HG02610 (cell line): ENCODE data around the gene OTOF.

Source experiments
- ATAC-seq: cut with Tn5 transposase; IDR thresholded peaks from one replicate; pipeline ENCODE4 v1.9.1; 2021; ENCODE audit warnings: mild to moderate bottlenecking, moderate library complexity; ENCODE audit not compliant: unreplicated experiment

Gene OTOF

DNA sequence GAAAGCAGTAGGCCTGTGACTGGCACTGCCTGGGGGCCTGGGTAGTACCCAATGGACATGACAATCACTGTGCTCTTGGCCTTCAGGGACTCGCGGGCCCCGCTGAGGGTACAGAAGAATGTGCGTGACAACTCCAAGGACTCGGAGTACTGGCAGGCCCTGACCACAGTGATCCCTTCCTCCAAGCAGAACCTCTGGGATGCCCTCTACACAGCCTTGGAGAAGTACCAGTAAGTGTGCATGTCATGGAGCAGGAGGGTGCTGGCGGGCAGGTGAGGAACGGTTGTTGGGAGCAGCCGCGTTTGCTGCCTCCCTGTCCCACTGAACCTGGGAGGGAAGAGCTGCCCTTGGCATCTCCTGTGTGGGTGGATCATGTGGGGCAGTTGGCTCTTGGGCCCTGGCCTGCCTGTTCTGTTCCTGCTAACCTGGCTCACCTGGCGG is 23.3 kb downstream of the OTOF start:
- no peak for ATAC-seq

DNA sequence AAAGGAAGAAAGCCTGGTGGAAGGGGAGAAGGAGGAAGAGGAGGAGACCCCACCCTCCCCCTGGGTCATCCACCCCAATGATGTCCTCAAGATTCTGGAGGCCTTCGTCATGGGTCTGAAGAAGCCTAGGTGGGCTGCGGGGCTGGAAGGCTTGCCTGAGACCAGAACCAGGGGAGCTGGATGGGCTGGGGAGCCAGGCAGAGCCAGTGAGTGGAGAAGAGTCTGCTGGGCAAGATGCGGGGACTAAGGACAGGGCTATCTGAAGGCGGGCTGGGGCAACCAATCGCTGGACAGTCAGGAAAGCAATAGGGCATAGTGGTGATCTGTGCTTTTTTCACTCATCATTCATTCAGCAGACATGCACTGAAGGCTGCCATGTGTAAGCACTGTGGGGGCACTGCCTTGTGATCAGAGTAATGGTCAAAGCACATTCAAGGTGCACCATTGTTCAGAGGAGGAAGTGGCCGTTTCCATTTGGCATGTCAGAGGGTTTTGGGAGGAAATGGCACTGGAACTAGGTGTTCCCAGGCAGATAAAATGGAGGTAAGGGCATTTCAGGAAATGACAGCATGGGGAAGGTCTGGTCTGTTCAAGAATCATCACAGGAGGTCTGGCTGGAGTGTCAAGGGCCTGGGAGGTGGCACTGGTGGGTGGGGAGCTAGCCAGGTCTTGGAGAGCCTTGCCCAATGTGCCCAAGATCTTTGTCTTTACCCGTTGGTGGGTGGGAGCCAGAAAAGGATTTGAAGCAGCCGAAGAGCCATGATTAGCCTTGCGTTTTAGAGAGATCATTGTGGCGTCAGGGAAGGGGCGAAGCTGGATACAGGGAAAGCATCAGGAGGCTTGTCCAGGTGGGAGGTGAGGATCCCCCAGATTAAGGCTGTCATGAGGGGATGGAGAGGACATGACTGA is 24.2 kb downstream of the OTOF start:
- no peak for ATAC-seq

DNA sequence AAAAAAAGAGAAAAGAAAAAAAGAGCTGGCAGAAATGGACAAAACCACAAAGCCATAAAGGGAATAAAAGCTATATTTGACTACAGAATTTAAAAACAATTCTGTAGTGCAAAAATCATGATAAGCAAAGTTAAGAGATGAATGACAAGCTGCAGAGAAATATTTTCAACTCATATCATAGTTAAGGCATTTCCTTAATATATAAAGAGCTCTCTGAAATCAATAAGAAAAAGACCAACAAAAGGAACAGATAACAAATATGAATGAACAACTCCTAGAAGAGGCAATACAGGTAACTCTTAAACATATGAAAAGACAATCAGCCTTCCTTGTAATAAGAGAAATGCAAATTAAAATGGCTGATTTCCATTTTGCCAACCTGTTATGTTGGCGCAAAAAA is 26.2 kb downstream of the OTOF start:
- ATAC-seq: no peak

DNA sequence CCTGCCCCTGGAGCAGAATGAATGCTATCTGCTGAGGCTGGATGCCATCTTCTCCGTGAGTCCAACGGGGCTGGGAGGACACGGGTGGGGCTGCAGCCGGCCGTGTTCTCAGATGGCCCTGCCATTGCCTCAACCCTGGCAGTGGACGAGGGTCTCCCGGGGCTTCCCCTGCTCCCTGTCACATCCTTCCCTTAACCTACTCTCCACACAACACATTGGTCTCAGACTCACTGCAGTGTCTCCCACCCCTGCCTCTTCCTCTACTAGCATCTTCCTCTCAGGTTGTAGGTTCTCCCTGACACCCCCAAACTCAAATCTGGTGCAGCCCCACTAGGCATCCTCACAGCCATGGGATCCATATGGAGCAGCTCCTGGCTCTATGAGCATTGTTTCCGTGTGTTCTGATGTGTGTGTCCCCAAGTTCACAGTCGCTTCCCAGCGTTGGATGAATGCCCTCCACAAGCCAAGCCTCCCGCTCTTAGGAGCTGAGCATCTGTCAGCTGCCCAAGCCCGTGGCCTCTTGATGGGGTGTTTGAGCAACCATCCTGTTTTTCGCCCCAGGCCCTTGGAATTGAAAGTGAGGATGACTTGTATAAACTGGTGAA is 27.8 kb downstream of the OTOF start:
- no peak for ATAC-seq

DNA sequence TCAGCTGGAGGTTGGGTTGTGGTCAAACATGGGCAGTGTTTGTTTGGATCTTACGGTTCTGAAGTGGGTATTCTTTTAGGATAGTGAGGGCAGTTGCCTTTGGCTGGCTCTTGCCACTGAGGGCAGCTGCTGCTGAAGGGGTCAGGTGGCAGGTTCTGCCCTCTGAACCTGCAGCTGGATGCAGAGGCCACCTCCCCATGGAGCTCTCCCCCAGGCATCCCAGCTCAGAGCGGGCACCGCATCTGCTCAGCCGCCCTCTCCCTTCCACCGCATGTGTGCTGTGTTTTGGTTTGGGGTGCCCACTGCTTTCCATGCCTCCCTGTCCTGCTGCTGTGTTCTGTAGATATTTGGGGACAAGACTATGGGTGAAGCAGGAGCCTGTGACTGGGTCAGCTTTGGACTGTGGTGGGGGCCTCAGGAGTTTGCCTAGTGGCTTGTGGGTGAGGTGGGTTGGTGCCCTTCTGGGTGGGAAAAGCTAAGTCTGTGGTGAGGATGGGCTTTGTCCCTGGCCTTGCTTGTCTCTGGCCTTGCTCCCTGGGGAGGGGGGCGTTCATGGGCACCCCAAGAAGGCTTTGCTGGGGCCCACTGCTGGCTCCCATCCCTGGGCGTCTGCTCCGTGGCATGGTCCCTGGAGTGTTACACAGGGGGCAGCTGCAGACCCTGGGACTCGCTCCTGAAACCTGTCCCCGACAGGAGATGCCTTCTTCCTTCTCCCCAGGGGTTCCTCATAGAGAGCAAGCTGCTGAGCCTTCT is 28.5 kb downstream of the OTOF start:
- ATAC-seq: no peak

DNA sequence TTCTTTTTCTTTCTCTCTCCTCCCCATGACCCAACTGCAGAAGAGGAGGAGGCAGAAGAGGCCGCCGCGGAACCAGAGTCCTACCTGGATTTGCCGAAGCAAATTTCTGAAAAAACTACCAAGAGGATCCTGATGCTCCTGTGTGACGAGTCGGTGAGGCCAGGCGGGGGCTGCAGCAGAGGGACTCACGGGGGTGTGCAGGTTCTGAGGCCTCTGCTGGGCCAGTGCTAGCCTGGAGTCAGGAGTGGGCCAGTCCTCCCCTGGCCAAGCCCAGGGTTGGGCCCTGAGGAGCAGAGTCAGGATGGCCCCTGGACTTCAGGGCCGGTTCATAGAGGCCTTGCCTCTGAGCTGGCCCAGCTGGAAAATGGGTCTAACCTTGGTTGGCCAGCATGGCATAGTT is 29.3 kb downstream of the OTOF start:
- ATAC-seq: no peak

DNA sequence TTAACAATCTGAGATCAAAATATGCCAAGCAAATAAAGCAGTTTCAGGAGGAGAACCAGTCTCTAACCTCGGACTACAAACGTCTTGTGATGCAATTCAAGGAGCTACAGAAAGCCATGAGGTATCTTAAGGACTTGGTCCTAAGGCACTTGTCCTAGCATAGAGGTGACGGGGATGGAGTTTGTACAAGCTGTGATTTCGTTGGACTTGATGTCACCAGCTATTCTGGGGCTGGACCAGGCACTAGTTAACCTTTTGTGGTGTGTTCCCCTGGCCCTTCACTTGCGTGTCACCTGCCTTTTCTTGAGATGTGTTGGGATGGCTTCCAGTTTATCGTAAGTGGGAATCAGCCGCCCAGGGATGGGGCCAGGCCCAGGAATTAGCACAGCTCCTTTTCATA is 33.7 kb downstream of the OTOF start:
- ATAC-seq: no peak

DNA sequence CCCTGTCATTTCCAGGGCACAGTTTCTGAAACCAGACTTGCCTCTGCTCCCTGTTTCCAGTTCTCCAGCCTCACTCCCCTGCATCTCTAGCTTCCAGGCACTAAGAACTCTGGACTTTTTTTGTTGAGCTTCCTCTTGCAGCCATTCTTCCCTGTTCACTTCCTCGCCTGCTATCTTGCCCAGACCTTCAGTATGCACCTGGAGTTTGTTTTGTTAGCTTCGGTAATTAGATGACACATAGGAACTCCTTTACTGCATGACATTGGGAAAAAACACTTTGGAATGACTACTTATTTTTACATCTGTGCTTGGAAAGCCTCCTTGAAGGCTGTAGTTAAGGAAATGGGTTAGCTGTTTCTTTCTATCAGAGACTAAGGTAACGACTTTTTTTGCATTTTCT is 35.2 kb downstream of the OTOF start:
- no peak for ATAC-seq

DNA sequence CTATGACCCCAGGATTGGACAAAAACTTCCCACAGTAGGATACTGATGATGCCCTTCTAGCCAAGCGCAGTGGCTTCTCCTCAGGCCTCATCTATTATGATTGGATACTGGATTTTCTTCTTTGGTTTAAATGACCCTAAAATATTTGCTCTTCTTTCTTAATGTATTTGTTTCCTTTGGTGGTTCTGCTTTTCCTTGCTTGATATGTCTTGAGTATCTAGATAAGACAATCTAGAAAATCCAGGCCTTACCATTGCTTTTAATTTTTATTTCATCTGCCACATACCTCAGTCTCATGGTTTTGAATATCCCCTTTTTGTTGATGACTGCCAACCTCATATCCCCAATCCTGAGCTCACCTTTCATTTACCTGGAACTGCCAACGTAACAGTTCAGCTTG is 35.6 kb downstream of the OTOF start:
- ATAC-seq: no peak

DNA sequence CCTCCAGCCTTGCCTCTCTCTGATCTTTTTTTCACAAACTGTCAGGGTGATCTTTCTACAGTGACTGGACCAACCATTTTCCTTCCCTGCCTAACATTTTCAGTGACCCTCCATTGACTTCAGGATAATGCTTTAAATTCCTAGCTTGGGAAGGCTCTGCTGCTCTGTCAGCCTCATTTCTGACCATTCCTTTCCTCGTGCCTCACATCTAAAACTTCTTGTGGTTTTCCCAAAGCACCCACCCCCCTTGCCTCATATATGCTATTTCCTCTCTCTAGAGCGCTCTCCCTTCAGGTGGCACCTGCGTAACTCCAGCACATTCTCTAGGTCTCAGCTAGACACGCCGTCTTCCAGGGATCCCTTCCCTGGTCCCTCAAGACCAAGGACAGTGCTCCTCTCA is 39.0 kb downstream of the OTOF start:
- ATAC-seq: no peak

DNA sequence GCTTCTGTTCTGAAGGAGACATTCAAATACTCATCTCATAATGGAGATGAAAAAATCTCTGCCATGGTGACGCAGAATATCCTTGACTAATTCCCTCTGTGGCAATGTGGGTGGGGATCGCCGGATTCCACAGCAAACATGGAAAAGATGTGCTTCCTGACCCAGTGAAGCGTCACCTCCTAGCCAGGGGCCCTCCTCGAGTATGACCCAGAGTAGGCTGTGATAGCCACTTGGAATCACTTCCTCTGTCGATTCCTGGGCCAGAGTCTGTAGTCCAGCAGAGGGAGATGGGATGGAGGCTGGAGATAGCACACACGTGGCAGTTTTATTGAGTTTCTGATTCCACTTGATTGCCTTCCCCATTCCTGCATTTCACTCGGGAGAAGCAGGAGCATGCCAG is 39.4 kb downstream of the OTOF start:
- no peak for ATAC-seq

DNA sequence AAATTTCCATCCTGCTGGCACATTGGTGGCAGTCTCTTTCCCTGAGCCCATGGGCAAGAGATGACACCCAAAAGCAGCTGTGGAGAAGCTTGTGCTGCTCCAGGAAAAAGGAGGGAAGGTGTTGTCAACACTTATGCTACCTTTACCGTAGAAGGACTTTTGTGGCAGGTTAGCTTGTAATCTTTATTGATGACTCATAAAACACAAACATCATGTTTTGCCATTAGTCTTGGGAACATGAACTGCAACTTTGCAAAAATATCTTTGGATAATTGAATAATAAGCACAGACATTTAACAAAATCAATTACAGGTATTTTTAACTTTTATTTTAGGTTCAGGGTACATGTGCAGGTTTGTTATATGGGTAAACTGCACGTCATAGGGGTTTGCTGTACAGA is 42.8 kb downstream of the OTOF start:
- no peak for ATAC-seq

DNA sequence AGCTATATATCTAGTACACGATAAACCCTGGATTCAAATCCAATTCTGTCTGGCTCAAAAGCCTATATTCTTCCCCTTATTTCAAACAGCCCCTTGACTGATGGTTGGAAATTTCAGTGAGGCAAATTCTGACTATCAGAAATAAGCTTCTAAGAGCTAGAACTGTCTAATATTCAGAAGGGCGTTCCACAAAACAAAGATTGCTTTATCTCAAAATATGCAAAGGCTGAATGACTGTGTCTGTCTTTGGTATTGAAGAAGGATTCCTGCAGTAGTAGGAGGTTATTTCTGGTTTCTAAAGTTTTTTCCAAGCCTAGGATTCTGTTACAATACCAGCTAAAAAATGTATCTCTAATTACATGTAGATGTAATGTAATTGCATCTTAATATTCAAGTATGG is 45.1 kb downstream of the OTOF start:
- ATAC-seq: no peak

DNA sequence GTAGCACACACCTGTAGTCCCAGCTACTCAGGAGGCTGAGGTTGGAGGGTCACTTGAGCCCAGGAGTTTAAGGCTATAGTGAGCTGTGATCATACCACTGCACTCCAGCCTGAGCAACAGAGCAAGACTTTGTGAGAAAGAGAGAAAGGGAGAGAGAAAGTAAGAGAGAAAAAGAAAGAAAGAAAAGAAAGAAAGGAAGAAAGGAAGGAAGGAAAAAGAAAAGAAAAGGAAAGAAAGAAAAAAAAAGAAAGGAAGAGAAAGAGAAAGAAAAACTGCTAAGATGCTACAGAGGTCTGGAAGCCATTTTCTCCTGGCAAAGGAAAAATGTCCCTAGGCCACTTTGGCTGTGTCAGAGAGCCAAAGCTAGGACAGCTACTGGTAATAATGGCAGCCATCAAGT is 45.6 kb downstream of the OTOF start:
- no peak for ATAC-seq

DNA sequence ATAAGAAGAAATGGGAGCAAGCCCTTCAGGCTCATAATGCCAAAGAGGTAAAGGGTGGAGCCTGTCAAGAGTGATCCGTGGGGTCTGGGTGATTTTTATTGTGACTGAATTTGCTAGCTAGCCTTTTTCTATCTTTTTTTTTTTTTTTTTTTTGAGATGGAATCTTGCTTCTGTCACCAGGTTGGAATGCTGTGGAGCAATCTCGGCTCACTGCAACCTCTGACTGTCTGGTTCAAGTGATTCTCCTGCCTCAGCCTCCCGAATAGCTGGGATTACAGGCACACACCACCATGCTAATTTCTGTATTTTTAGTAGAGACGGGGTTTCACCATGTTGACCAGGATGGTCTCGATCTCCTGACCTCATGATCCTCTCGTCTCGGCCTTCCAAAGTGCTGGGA is 47.1 kb downstream of the OTOF start:
- no peak for ATAC-seq

DNA sequence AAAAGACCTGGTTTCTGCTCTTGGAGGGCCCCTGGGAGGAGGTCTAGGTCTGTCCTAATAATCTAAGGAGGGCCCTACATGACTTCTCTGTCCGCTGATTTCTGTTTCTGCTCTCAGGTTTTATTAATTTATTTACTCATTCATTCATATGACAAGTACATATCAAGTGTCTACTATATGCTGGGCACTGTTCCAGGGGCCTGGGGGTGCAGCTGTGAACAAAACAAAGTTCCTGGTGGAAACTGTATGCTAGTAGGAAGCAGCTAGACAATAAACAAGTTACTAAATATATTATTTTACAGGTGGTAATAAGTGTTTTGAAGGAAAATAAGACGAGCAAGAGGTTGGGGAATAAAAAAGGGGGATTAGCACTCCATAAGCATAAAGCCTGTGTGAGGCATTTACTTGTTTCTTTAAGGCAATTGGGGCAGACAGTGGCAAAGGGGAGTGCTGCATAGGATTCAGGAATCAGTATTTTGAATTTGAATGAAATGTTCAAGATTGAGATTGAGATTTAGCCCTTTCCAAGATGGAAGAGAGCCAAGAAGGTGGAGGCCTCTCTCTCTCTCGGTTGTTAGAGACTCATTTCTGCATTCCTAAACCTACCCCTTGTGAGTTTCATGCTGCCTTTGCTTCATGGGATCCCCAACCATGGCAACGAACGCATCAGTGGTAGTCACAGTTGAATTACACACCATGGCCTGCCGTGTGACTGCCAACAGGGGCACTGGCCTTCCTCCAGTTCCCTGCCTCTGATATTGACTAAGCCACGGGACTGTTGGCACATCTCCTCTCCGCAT is 47.9 kb downstream of the OTOF start:
- no peak for ATAC-seq

DNA sequence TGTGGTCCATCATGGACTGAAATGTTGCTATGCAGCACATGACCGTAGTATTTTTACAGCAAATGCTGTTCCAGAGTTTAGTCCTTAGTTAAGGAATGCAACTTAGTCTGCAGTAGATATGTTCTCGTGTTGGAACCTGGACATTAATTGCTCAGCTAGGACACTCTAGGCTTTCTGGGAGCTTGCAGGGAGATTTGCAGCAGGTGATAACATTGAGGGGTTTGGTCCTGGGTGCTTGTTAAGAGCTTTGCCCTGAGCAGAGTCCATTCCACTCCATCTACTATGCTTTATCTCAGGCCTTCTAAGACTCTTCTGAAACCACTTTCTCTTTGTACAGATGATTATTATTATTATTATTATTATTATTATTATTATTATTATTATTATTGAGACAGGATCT is 49.1 kb downstream of the OTOF start:
- no peak for ATAC-seq

DNA sequence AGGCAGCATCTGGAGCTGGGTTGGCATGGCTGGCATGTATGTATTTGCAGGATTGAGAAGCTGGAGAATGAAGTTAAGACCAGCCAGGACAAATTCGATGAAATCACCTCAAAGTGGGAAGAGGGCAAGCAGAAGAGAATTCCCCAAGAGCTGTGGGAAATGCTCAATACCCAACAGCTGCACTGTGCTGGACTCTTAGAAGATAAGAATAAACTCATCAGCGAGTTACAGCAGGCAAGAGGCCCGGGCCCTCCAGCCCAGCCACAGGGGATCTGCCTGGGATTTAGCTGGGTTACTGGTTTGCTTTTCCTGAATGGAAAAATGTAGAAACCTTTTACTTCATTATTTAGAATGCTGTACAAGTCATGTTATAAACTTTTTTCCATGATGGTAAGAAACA is 53.7 kb downstream of the OTOF start:
- ATAC-seq: no peak

DNA sequence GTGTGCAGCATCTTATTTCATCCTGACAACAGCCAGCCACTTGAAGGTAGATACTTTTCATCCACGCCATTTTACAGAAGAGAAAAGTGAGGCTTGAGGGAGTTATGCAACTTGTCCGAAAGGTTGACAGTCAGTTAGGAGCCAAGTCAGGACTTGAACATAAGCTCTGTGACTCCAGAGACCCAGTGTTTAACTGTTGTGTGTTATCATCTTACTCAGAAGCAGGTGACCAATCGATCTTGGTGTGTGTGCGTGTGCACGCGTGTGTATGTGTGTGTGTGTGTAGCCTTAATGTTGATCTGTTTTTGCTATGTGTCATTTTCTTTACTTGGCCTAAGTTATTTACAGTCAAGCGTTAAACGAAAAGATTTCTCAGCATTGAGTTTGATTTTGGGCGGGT is 54.2 kb downstream of the OTOF start:
- ATAC-seq: no peak

DNA sequence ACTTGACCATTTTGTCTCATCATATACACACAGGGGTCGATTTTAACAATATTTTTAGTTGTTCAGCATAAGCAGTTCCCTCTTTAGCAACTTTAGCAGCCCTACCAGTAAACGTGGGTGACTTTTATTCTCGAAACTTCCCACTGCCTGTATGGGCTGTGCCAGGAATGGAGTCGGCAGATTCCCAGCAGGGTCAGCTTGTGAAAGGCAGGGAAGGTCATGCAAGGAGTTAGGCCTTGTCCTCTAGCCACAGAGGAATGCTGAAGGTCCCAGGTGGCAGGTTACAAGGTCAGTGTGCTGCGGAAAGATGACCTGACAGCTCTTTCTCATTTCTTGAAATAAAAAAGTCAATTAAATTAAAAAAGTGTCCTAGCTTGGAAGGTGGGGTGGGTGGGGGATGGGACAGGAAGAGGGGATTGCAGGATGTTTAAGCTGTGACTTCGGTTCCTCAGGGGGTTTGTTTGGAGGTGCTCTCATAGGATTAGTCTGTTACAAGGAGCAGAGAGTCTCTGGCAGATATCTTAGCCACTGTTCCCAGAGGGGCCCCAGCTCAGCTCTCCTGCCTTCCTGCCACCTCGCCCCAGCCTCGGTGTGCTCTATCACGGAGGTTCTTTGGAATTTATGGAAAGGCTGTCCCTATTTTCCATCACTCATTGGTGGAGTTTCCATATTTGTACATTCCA is 54.8 kb downstream of the OTOF start:
- ATAC-seq: no peak

DNA sequence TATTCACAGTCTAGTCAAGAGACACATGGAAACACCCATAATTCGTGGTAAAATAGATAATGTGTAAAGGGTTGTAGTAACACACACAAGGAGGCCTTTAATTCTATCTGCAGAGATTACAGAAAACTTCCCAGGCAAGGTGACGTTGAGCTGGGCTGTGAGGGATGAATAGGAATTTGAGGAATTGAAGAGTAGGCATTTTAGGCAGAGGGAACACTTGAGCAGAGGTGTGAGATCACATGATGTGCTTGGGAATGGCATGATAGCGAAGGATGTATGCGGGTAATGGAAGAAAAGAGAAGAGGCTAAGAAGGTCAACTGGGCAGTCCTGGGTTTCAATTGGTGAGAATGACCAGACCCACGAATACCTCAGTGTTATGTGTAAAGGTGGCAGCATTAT is 56.0 kb downstream of the OTOF start:
- no peak for ATAC-seq
